NCI-H510A (cell line): ENCODE results near the gene ASB11.
"Not testable (repeated sequence)": the region's sequence is repeated elsewhere in the genome, so short reads cannot be mapped to it uniquely, and the experiment has no call there.

Source experiments
- DNase-seq: peaks from one replicate; lab custom pipeline; 2025; lab: John Stamatoyannopoulos, UW

Gene ASB11

GRCh38 chrX:15305899-15306298, 9.5 kb downstream of the ASB11 start:
- DNase-seq: not testable (repeated sequence)

- DNase-seq: peak; percentile 5
Measured at GRCh38 chrX:15301924-15302323, 13.5 kb downstream of the ASB11 start.

- no peak for DNase-seq
Measured at GRCh38 chrX:15299941-15300851, 15.2 kb downstream of the ASB11 start.

- DNase-seq: no peak
Measured at GRCh38 chrX:15298780-15299179, 16.7 kb downstream of the ASB11 start.

GRCh38 chrX:15298201-15298600, 17.2 kb downstream of the ASB11 start:
- DNase-seq: no peak

- no peak for DNase-seq
Measured at GRCh38 chrX:15293451-15293850, 22.0 kb downstream of the ASB11 start.

GRCh38 chrX:15292861-15293260, 22.6 kb downstream of the ASB11 start:
- DNase-seq: no peak

GRCh38 chrX:15277604-15278003, 37.8 kb downstream of the ASB11 start:
- no peak for DNase-seq

GRCh38 chrX:15274946-15275345, 40.5 kb downstream of the ASB11 start:
- DNase-seq: no peak

GRCh38 chrX:15273275-15273674, 42.2 kb downstream of the ASB11 start:
- DNase-seq: not testable (repeated sequence)

GRCh38 chrX:15271757-15272156, 43.7 kb downstream of the ASB11 start:
- DNase-seq: no peak

GRCh38 chrX:15269618-15270521, 45.6 kb downstream of the ASB11 start, which contains the start of gene ASB9:
ASB9 (minus strand) TSS chrX:15270083; CDS start chrX:15269874, 209 bp downstream.
- no peak for DNase-seq

- no peak for DNase-seq
Measured at GRCh38 chrX:15269120-15269519, 46.3 kb downstream of the ASB11 start.

GRCh38 chrX:15254852-15255251, 60.6 kb downstream of the ASB11 start:
- no peak for DNase-seq

GRCh38 chrX:15245896-15246295, 69.5 kb downstream of the ASB11 start:
- no peak for DNase-seq

- no peak for DNase-seq
Measured at GRCh38 chrX:15244421-15244820, 71.0 kb downstream of the ASB11 start.

- no peak for DNase-seq
Measured at GRCh38 chrX:15242899-15243555, 72.4 kb downstream of the ASB11 start.

GRCh38 chrX:15241301-15241700, 74.1 kb downstream of the ASB11 start:
- DNase-seq: no peak

- DNase-seq: no peak
Measured at GRCh38 chrX:15240414-15240813, 75.0 kb downstream of the ASB11 start.

GRCh38 chrX:15236146-15236545, 79.3 kb downstream of the ASB11 start:
- DNase-seq: no peak

GRCh38 chrX:15235001-15235400, 80.4 kb downstream of the ASB11 start:
- no peak for DNase-seq

GRCh38 chrX:15233416-15234015, 81.9 kb downstream of the ASB11 start:
- no peak for DNase-seq
